Fibroblast of the conjunctiva (primary cell): ENCODE measurements around the gene TMEM235.
"Not testable (repeated sequence)": the region's sequence is repeated elsewhere in the genome, so short reads cannot be mapped to it uniquely, and the experiment has no call there.

Experiments
- DNase-seq: peaks from one replicate; pipeline ENCODE4 v3.0.0-alpha.2; 2010; ENCODE audit warnings: low read depth

Gene TMEM235

GRCh38 chr17:78238823-78239488, 7.5 kb downstream of the TMEM235 start:
- no peak for DNase-seq

- no peak for DNase-seq
These were observed 8.1 kb downstream of the TMEM235 start for GRCh38 chr17:78239489-78239931.

GRCh38 chr17:78240012-78240655, 8.7 kb downstream of the TMEM235 start:
- no peak for DNase-seq

GRCh38 chr17:78240839-78241238, 9.4 kb downstream of the TMEM235 start:
- DNase-seq: no peak

- peak; percentile 23 for DNase-seq
These were observed 10.0 kb downstream of the TMEM235 start for GRCh38 chr17:78241277-78242023.

- no peak for DNase-seq
These were observed 10.8 kb downstream of the TMEM235 start for GRCh38 chr17:78242024-78242742.

GRCh38 chr17:78247304-78247703, 15.9 kb downstream of the TMEM235 start:
- DNase-seq: no peak

GRCh38 chr17:78248051-78248914, 16.9 kb downstream of the TMEM235 start:
- DNase-seq: no peak

- DNase-seq: no peak
These were observed 17.8 kb downstream of the TMEM235 start for GRCh38 chr17:78249074-78249817.

GRCh38 chr17:78249818-78250806, 18.7 kb downstream of the TMEM235 start:
- no peak for DNase-seq

GRCh38 chr17:78250891-78251772, 19.7 kb downstream of the TMEM235 start:
- peak; percentile 73 for DNase-seq

- DNase-seq: no peak
These were observed 20.3 kb downstream of the TMEM235 start for GRCh38 chr17:78251773-78252103.

- no peak for DNase-seq
These were observed 20.7 kb downstream of the TMEM235 start for GRCh38 chr17:78252111-78252634.

- no peak for DNase-seq
These were observed 21.5 kb downstream of the TMEM235 start for GRCh38 chr17:78252701-78253635.

- DNase-seq: not testable (repeated sequence)
These were observed 22.2 kb downstream of the TMEM235 start for GRCh38 chr17:78253636-78253945.

GRCh38 chr17:78253946-78254672, 22.7 kb downstream of the TMEM235 start:
- DNase-seq: peak; percentile 45
